ENCODE measurements around the gene FAM107B. TPM values are rescaled to one million over a fixed set of nuclear protein-coding genes. Genes with fewer than 3 reads are reported as not detected.

The FAM107B gene
- total and polyA plus RNA-seq, 11 donors, result 1.9 to 27.6 (median 4.9) TPM

DNA sequence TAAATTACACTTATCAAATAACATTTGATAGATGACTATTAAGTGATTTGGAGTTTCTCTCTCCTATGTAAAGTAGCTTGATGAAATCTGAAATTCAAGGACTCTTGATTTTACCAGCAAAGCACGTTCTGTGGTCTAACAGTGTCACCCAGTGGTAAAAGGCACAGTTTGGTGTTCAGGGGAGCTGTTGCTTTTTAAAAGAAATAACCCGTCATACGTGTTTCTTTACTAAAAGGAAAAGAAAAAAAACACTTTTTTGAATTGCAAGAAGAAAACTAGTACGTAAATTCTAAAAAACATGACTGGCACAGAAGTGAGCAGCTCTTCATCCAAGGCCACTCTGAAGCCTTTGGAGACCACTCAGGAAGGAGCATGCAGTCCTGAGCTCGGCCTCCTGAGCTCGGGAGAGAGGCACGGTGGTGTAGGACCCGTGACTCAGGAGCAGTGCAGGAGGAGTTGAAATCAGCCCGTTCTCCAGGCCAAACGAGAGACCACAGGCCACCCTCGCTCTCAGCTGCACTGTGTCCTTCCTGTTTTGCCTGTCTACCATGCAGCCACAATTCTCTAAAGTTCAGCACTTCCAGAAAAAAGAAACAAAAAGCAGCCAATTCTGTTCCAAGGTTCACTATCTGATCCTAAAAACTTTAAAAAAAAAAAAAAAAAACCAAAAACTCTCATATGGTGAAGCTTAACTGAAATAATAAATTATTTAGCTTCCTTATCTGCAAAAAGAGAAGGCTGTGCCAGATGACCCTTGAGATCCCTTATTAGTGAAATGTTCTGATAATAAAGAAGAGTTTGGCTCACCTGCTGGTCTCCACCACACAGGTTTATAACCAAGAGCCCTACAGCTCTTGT, 231.4 kb downstream of the FAM107B start:
- peak overlapping the region in 7 of 12 donors; percentile 11 to 90 (median 50) for H3K27ac ChIP-seq
- H3K4me1 ChIP-seq, result peaks cover 0 to 48% (median 6%) of the 10 kb centered on the region in 12 donors
- H3K36me3 ChIP-seq, result peaks cover 0 to 10% (median 0%) of the 10 kb centered on the region in 9 donors
- 46 to 66% (median 57%) methylated on average over 11 of the region's 11 CpGs for WGBS, 4 donors
- H3K9me3 ChIP-seq, result no peaks in the 10 kb centered on the region
- ATAC-seq (peak; percentile 75 to 88 (median 82)), DNase-seq (peak in 4 of 5 donors; percentile 34 to 70 (median 59))
- intact Hi-C loops (cut with DNase I), result no loop called here
- no peak for TF ChIP-seq POLR2A (IDR thresholded peaks at IDR 0.05)
- peak in 9 of 12 donors; percentile 16 to 54 (median 30) for TF ChIP-seq CTCF (IDR thresholded peaks at IDR 0.05)
- H3K4me3 ChIP-seq, result peak overlapping the region in 2 of 12 donors; percentile 14 to 27
- no peaks in the 10 kb centered on the region for H3K27me3 ChIP-seq

DNA sequence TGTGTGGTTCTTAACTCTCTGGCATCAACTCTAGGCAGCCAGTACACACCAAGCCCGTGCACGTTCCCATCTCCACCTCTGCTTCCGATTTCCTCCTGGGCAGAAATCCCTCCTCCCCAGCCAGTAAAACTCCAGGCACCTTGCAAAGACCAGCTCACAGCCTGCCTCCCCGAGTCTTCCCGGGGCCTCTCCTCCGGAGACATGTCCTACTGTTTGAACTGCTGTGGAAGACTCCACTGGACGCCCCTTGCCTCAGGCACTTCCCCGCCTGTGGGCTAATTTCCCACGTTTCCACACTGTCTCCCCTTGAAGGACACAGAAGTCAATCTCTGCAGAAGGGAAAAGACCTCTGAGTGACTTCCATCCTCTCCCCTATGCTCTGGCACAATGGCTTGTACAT, 233.3 kb downstream of the FAM107B start:
- DNase-seq (no peak), ATAC-seq (no peak)
- TF ChIP-seq POLR2A (IDR thresholded peaks at IDR 0.05) (no peak), CTCF (IDR thresholded peaks at IDR 0.05) (no peak)
- Histone ChIP-seq H3K27me3 (no peaks in the 10 kb centered on the region), H3K4me3 (no peak overlapping the region), H3K4me1 (peaks cover 0 to 56% (median 11%) of the 10 kb centered on the region in 12 donors), H3K27ac (no peak overlapping the region), H3K36me3 (peaks cover 0 to 6% (median 0%) of the 10 kb centered on the region in 9 donors), H3K9me3 (no peaks in the 10 kb centered on the region)
- intact Hi-C loops (cut with DNase I), result no loop called here
- WGBS, 4 donors, result 94 to 96% (median 95%) methylated on average over 9 of the region's 9 CpGs

- 86 to 93% (median 89%) methylated on average over 5 of the region's 5 CpGs for WGBS, 4 donors
- Histone ChIP-seq H3K9me3 (no peaks in the 10 kb centered on the region), H3K27ac (no peak overlapping the region), H3K27me3 (no peaks in the 10 kb centered on the region), H3K4me1 (peaks cover 0 to 50% (median 12%) of the 10 kb centered on the region in 12 donors), H3K4me3 (no peak overlapping the region), H3K36me3 (peaks cover 0 to 6% (median 0%) of the 10 kb centered on the region in 9 donors)
- DNase-seq, result no peak
- TF ChIP-seq POLR2A (IDR thresholded peaks at IDR 0.05) (no peak), CTCF (IDR thresholded peaks at IDR 0.05) (no peak)
- intact Hi-C loops (cut with DNase I), result no loop called here
- ATAC-seq, result no peak
Observed at GRCh38 chr10:14540611-14541010, 234.1 kb downstream of the FAM107B start.

GRCh38 chr10:14540062-14540461, 234.6 kb downstream of the FAM107B start:
- no peak overlapping the region for H3K4me3 ChIP-seq
- H3K4me1 ChIP-seq, result peaks cover 0 to 44% (median 12%) of the 10 kb centered on the region in 12 donors
- no peaks in the 10 kb centered on the region for H3K9me3 ChIP-seq
- H3K36me3 ChIP-seq, result peaks cover 0 to 6% (median 0%) of the 10 kb centered on the region in 9 donors
- DNase-seq, result no peak
- no peak for ATAC-seq
- TF ChIP-seq POLR2A (IDR thresholded peaks at IDR 0.05) (no peak), CTCF (IDR thresholded peaks at IDR 0.05) (no peak)
- WGBS, 4 donors, result 64 to 78% (median 69%) methylated on average over 3 of the region's 3 CpGs
- H3K27ac ChIP-seq, result peak overlapping the region in 2 of 12 donors; percentile 15 to 27
- no peaks in the 10 kb centered on the region for H3K27me3 ChIP-seq
- intact Hi-C loops (cut with DNase I), result no loop called here

All from heart left ventricle (tissue), 16 donors.